ENCODE measurements around the gene SIRT3.
"Not testable (repeated sequence)": the region's sequence is repeated elsewhere in the genome, so short reads cannot be mapped to it uniquely, and the experiment has no call there.

Gene SIRT3

GRCh38 chr11:270451-271318 is 34.5 kb upstream of the SIRT3 start:
- TF ChIP-seq, protein P1, sequence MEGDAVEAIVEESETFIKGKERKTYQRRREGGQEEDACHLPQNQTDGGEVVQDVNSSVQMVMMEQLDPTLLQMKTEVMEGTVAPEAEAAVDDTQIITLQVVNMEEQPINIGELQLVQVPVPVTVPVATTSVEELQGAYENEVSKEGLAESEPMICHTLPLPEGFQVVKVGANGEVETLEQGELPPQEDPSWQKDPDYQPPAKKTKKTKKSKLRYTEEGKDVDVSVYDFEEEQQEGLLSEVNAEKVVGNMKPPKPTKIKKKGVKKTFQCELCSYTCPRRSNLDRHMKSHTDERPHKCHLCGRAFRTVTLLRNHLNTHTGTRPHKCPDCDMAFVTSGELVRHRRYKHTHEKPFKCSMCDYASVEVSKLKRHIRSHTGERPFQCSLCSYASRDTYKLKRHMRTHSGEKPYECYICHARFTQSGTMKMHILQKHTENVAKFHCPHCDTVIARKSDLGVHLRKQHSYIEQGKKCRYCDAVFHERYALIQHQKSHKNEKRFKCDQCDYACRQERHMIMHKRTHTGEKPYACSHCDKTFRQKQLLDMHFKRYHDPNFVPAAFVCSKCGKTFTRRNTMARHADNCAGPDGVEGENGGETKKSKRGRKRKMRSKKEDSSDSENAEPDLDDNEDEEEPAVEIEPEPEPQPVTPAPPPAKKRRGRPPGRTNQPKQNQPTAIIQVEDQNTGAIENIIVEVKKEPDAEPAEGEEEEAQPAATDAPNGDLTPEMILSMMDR (IDR thresholded peaks at IDR 0.05; ENCODE audit: low read length, missing control alignments): no peak
- no peak overlapping the region for H3K4me3 ChIP-seq (replicated peaks; ENCODE audit: low read depth, low read length)
- no peak for DNase-seq (ENCODE audit: low read depth)

DNA sequence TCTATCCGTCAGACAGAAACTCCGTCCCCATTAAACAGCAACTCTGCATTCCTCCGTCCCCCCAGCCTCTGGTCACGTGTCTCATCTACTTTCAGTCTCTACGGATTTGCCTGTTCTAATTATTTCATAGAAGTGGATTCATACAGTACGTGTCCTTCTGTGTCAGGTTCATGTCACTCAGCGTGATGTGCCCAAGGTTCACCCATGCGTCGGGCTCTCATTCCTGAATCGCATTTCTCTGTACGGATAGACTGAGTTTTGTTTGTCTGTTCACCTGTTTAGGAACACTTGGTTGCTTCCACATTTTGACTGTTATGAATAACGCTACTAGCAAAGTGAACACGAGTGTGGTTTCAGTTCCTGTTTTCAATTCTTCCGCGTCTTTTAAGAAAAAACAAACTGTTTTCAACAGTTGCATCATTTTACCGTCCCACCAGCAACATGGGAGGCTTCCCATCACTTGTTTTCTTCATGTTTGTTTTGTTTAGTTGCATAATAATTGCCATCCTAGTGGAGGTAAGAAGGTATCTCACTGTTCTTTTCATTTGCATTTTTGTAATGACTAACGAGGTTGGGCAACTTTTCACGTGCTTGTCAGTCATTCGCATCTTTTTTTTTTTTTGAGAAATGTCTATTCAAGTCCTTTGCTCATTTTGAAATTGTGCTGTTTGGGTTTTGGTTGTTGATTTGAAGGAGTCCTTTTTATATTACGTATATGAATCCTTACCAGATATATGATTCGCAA is 33.2 kb upstream of the SIRT3 start:
- no peak overlapping the region for H3K4me3 ChIP-seq (replicated peaks; ENCODE audit: low read depth, low read length)
- TF ChIP-seq, protein P1 (IDR thresholded peaks at IDR 0.05; ENCODE audit: low read length, missing control alignments): no peak
- DNase-seq (ENCODE audit: low read depth): no peak

GRCh38 chr11:268716-269145 is 32.6 kb upstream of the SIRT3 start:
- not testable (repeated sequence) for DNase-seq (ENCODE audit: low read depth); H3K4me3 ChIP-seq (replicated peaks; ENCODE audit: low read depth, low read length)

DNA sequence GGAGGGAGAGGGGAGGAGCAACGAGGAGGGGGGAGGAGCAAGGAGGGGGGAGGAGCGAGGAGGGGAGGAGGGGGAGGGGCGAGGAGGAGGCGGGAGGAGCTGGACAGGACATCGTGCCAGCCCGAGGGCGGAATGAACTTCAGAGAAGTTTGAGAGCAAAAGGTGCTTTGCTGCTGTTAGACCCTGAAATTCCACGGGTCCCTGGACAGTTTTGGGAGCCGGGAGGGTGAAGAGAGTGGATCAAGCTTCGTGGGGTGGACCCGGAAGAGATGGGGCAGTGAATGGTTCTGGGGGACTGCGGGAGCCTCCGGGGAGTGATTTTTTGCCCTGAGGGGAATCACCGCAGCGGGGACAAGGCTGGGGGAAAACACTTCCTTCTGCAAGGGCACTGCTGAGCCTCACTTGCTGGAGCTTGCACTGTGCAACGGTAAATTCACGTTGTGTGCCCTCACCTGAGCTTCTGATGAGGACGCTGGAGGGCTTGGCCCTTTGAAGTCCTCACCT is 31.4 kb upstream of the SIRT3 start:
- no peak overlapping the region for H3K4me3 ChIP-seq (replicated peaks; ENCODE audit: low read depth, low read length)
- no peak for DNase-seq (ENCODE audit: low read depth)
- TF ChIP-seq, protein P1 (IDR thresholded peaks at IDR 0.05; ENCODE audit: low read length, missing control alignments): no peak

DNA sequence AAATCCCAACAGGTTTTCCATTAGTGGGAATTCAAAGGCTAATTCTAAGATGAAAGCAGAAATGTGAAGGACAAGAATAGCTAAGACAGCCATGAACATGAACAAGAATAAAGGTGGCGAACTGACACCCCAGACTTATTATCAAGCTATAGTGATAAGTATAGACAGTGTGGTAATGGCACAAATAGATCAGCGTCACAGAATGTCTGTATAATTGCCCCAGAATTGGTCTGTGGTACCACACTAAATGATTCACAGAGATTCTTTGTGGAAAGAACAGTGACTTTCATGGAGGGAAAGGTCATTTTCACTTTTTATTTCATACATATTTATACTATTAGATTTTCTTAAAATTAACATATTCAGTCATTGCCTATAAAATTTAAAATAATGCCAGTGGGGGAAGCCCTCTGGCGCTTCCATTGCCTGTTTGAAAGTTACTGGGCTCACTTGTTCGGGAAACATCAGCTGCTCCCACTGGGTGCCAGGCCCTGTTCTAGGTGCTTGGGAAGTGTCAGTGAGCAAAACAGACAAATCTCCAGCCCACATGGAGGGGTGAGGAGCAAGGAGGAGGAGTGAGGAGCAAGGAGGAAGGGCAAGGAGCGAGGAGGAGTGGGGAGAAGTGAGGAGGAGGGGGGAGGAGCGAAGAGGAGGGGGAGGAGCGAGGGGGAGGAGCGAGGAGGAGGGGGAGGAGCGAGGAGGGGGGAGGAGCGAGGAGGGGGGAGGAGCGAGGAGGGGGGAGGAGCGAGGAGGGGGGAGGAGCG is 30.7 kb upstream of the SIRT3 start:
- H3K4me3 ChIP-seq (replicated peaks; ENCODE audit: low read depth, low read length): no peak overlapping the region
- TF ChIP-seq, protein P1 (IDR thresholded peaks at IDR 0.05; ENCODE audit: low read length, missing control alignments): no peak
- no peak for DNase-seq (ENCODE audit: low read depth)

GRCh38 chr11:261624-262023 is 25.5 kb upstream of the SIRT3 start:
- DNase-seq (ENCODE audit: low read depth): no peak
- TF ChIP-seq, protein P1 (IDR thresholded peaks at IDR 0.05; ENCODE audit: low read length, missing control alignments): no peak
- no peak overlapping the region for H3K4me3 ChIP-seq (replicated peaks; ENCODE audit: low read depth, low read length)

DNA sequence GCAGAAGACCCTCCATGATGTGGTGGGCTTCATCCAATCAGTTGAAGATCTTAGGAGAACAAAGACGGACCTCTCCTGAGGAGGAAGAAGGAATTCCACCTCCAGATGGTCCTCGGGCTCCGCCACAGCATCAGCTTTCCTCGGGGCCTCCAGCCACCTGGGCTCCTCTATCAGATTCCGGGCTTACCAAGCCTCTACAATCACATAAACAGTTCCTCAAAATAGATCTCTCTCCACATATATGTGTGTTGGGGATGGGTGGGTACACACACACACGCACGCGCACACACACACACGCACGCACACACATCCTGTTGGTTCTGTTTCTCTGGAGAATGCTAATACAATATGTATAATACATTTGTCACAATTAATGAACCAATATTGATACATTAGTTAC is 23.3 kb upstream of the SIRT3 start:
- H3K4me3 ChIP-seq (replicated peaks; ENCODE audit: low read depth, low read length): no peak overlapping the region
- DNase-seq (ENCODE audit: low read depth): no peak
- TF ChIP-seq, protein P1 (IDR thresholded peaks at IDR 0.05; ENCODE audit: low read length, missing control alignments): no peak
